NCI-H1694 treated with DMSO at 0.1 percent for 48 hours (cell line): ENCODE data around the gene PCBP3.
"Not testable (repeated sequence)": the region's sequence is repeated elsewhere in the genome, so short reads cannot be mapped to it uniquely, and the experiment has no call there.

Experiments used
- DNase-seq: peaks from one replicate; lab custom pipeline; 2025; lab: John Stamatoyannopoulos, UW

PCBP3 gene

GRCh38 chr21:45845770-45846090 lies 202.2 kb downstream of the PCBP3 start:
- DNase-seq, result no peak

- no peak for DNase-seq
Observed at GRCh38 chr21:45846373-45847160, 203.0 kb downstream of the PCBP3 start.

- no peak for DNase-seq
Observed at GRCh38 chr21:45847870-45848269, 204.3 kb downstream of the PCBP3 start.

GRCh38 chr21:45848331-45848730 lies 204.8 kb downstream of the PCBP3 start:
- DNase-seq, result no peak

GRCh38 chr21:45848805-45849204 lies 205.3 kb downstream of the PCBP3 start:
- no peak for DNase-seq

GRCh38 chr21:45849651-45850050 lies 206.1 kb downstream of the PCBP3 start:
- DNase-seq, result no peak

- DNase-seq, result no peak
Observed at GRCh38 chr21:45850181-45850580, 206.7 kb downstream of the PCBP3 start.

- DNase-seq, result not testable (repeated sequence)
Observed at GRCh38 chr21:45852386-45852785, 208.9 kb downstream of the PCBP3 start.

GRCh38 chr21:45852886-45853400 lies 209.4 kb downstream of the PCBP3 start:
- no peak for DNase-seq

GRCh38 chr21:45853703-45854342 lies 210.3 kb downstream of the PCBP3 start:
- DNase-seq, result no peak

- DNase-seq, result no peak
Observed at GRCh38 chr21:45854690-45855247, 211.2 kb downstream of the PCBP3 start.

- no peak for DNase-seq
Observed at GRCh38 chr21:45855248-45855811, 211.8 kb downstream of the PCBP3 start.

- no peak for DNase-seq
Observed at GRCh38 chr21:45856442-45856841, 212.9 kb downstream of the PCBP3 start.

GRCh38 chr21:45856906-45857305 lies 213.4 kb downstream of the PCBP3 start:
- DNase-seq, result no peak

GRCh38 chr21:45857761-45858160 lies 214.2 kb downstream of the PCBP3 start:
- no peak for DNase-seq

- no peak for DNase-seq
Observed at GRCh38 chr21:45858180-45858579, 214.7 kb downstream of the PCBP3 start.

GRCh38 chr21:45859041-45859761 lies 215.7 kb downstream of the PCBP3 start:
- no peak for DNase-seq

GRCh38 chr21:45859762-45860357 lies 216.3 kb downstream of the PCBP3 start:
- DNase-seq, result no peak

- no peak for DNase-seq
Observed at GRCh38 chr21:45860493-45861155, 217.1 kb downstream of the PCBP3 start.

GRCh38 chr21:45861156-45861870 lies 217.8 kb downstream of the PCBP3 start:
- no peak for DNase-seq
